GM12878 (cell line): ENCODE measurements around the gene TMEM238L. TPM values are rescaled to one million over a fixed set of nuclear protein-coding genes. Genes with fewer than 3 reads are reported as not detected.

Experiments
- ATAC-seq: fragments of 200-7000 bp; cut with Tn5 transposase; 3 replicates; pipeline ENCODE4 v1.9.1; 2020; ENCODE audit warnings: mild to moderate bottlenecking, moderate library complexity
- BruUV-seq: library from RNA; stranded (reverse); fragments of 400-500 nt; replicated peaks from 2 replicates; lab custom pipeline; 2021; lab: Mats Ljungman, UMichigan
- CTCF ChIA-PET: fragments of 300-600 bp; sonication (Branson Sonifier 250); formaldehyde crosslinking; extraction: SDS; loops from one replicate; lab custom pipeline; 2021; ENCODE audit warnings: inconsistent platforms; lab: Yijun Ruan, JAX
- POLR2A ChIA-PET: fragments of 350-600 bp; formaldehyde crosslinking; extraction: SDS; loops from one replicate; lab custom pipeline; 2021; ENCODE audit warnings: inconsistent platforms; lab: Charles Lee
- RAD21 ChIA-PET: fragments of 300-600 bp; sonication (Branson Sonifier 250); formaldehyde crosslinking; loops from one replicate; lab custom pipeline; 2023; ENCODE audit warnings: antibody characterized with exemption; ENCODE audit not compliant: unreplicated experiment; lab: Charles Lee
- SMC1A ChIA-PET: fragments of 300-600 bp; sonication (Branson Sonifier 250); formaldehyde crosslinking; loops from one replicate; lab custom pipeline; 2023; ENCODE audit not compliant: unreplicated experiment, uncharacterized antibody; lab: Charles Lee
- DNase-seq: peaks from one replicate; pipeline ENCODE4 v3.0.0-alpha.2; 2011; ENCODE audit warnings: low read depth, low spot score
- FAIRE-seq: peaks from 3 replicates; lab custom pipeline; 2011; peaks lifted over from hg19 to GRCh38; lab: Jason Lieb, UNC
- H2AFZ ChIP-seq: 2 replicates; pipeline ENCODE4 v1.6.0; 2011; ENCODE audit warnings: low read depth, low read length, control low read depth; ENCODE audit not compliant: control insufficient read depth
- H3K27ac ChIP-seq: 2 replicates; pipeline ENCODE4 v1.5.1; 2011; ENCODE audit warnings: control low read depth; ENCODE audit not compliant: control insufficient read depth, insufficient read depth
- H3K27me3 ChIP-seq, 2 experiments: replicated peaks in 1 of 2; 2 replicates each; pipeline versions ENCODE4 v1.6.0 to v1.6.1; 2011; ENCODE audit warnings: low read length in 1 of 2; ENCODE audit not compliant: control insufficient read depth in 2 of 2, insufficient read depth in 2 of 2
- H3K36me3 ChIP-seq, 2 experiments: 2 replicates each; pipeline ENCODE4 v1.5.1; 2011; ENCODE audit warnings: low read length in 1 of 2; ENCODE audit not compliant: control insufficient read depth in 2 of 2, insufficient read depth in 2 of 2
- H3K4me1 ChIP-seq: 2 replicates; pipeline ENCODE4 v1.6.1; 2011; ENCODE audit warnings: mild to moderate bottlenecking, low read length, moderate library complexity, mixed read lengths; ENCODE audit not compliant: control insufficient read depth, insufficient read depth
- H3K4me2 ChIP-seq: 2 replicates; pipeline ENCODE4 v1.6.0; 2011; ENCODE audit warnings: control low read depth; ENCODE audit not compliant: control insufficient read depth, insufficient read depth
- H3K4me3 ChIP-seq: fragments of 200-600 bp; sonication (generic); 2 replicates; pipeline ENCODE4 v1.5.1; 2016
- H3K79me2 ChIP-seq: 2 replicates; pipeline ENCODE4 v1.6.0; 2011; ENCODE audit warnings: low read length; ENCODE audit not compliant: control insufficient read depth, insufficient read depth
- H3K9ac ChIP-seq: 2 replicates; pipeline ENCODE4 v1.8.0; 2011; ENCODE audit warnings: low read length, control low read depth, mixed read lengths; ENCODE audit not compliant: control insufficient read depth, insufficient read depth
- H3K9me3 ChIP-seq: replicated peaks from 3 replicates; pipeline ENCODE4 v1.5.1; 2011; ENCODE audit warnings: mild to moderate bottlenecking, low read length; ENCODE audit not compliant: control insufficient read depth, insufficient read depth
- H4K20me1 ChIP-seq: 2 replicates; pipeline ENCODE4 v1.6.0; 2011; ENCODE audit not compliant: control insufficient read depth, insufficient read depth
- CEBPB ChIP-seq, 2 experiments: fragments of 150-350 bp in 1 of 2; IDR thresholded peaks; 2 replicates each; pipeline ENCODE4 v1.6.1; 2012 to 2014; ENCODE audit warnings: low read depth in 2 of 2, low read length in 2 of 2, borderline replicate concordance in 1 of 2, inconsistent platforms in 1 of 2
- GABPA ChIP-seq: IDR thresholded peaks from 2 replicates; pipeline ENCODE4 v1.6.1; 2014; ENCODE audit warnings: antibody characterized with exemption, low read depth, mild to moderate bottlenecking, inconsistent platforms
- HCFC1 ChIP-seq: fragments of 150-350 bp; IDR thresholded peaks from 2 replicates; pipeline ENCODE4 v1.6.1; 2014; ENCODE audit warnings: low read length
- IRF4 ChIP-seq: IDR thresholded peaks from 2 replicates; pipeline ENCODE4 v1.6.1; 2011; ENCODE audit warnings: low read depth, low read length
- KDM1A ChIP-seq: fragments of 200-600 bp; sonication (generic); IDR thresholded peaks from 2 replicates; pipeline ENCODE4 v1.6.1; 2016; ENCODE audit warnings: borderline replicate concordance
- NBN ChIP-seq: fragments of 450-650 bp; IDR thresholded peaks from 2 replicates; pipeline ENCODE4 v1.6.1; 2016
- NFYA ChIP-seq: IDR thresholded peaks from 2 replicates; pipeline ENCODE4 v1.6.1; 2011; ENCODE audit warnings: low read depth, mild to moderate bottlenecking, low read length, improper control_type of control experiment, borderline replicate concordance
- RELA ChIP-seq: fragments of 450-650 bp; IDR thresholded peaks from 2 replicates; pipeline ENCODE4 v1.8.0; 2014; ENCODE audit warnings: borderline replicate concordance; ENCODE audit not compliant: partially characterized antibody
- RUNX3 ChIP-seq: IDR thresholded peaks from 2 replicates; pipeline ENCODE4 v1.6.1; 2012; ENCODE audit warnings: low read length, inconsistent platforms
- SMAD5 ChIP-seq: IDR thresholded peaks from 2 replicates; pipeline ENCODE4 v1.6.1; 2016; ENCODE audit warnings: antibody characterized with exemption, low read depth
- STAT1 ChIP-seq: fragments of 450-650 bp; conservative IDR thresholded peaks from 2 replicates; pipeline ENCODE4 v1.6.1; 2014; ENCODE audit warnings: antibody characterized with exemption, mild to moderate bottlenecking
- ZNF274 ChIP-seq: IDR thresholded peaks from one replicate; pipeline ENCODE4 v1.8.0; 2011; ENCODE audit not compliant: insufficient read length, insufficient read depth
- WGBS: methylation state at CpG from one replicate; pipeline ENCODE4 v1.1.6; 2016; ENCODE audit warnings: low lambda C conversion rate; ENCODE audit not compliant: insufficient replicate concordance, insufficient coverage; ENCODE audit errors: missing lambda C conversion rate; 5-methylcytosine and 5-hydroxymethylcytosine counted together
- in situ Hi-C: fragments of 300-500 bp; cut with MboI; formaldehyde crosslinking; loops from 9 replicates; pipeline ENCODE4 v1.14.3; 2018; ENCODE audit warnings: mixed read lengths
- intact Hi-C: fragments of 100-400 bp; cut with micrococcal nuclease; formaldehyde crosslinking; loops from one replicate; pipeline ENCODE4 v1.14.2; 2022; ENCODE audit not compliant: unreplicated experiment
- polyA plus RNA-seq, 11 experiments: library from polyadenylated mRNA; depleted of rRNA in 4 of 11; unstranded in 6 of 11; stranded (reverse) in 5 of 11; fragments of >200 nt; fragmentation: Nextera tagmentation in 4 of 11; fragmentation: Illumina TruSeq in 1 of 11; extraction: Ambion mirVana in 4 of 11; extraction: Trizol in 1 of 11; gene quantifications; 1 replicate in 1 of 11; 2 replicates in 10 of 11; pipeline versions ENCODE4 v1.2.1 to v1.2.3, GENCODE V29; 2011 to 2016; ENCODE audit warnings: inconsistent platforms in 2 of 11, missing spikeins in 2 of 11, low read depth in 1 of 11
- total RNA-seq, 4 experiments: library from RNA; depleted of rRNA in 3 of 4; stranded (reverse); fragments of >200 nt in 3 of 4; fragmentation: Illumina TruSeq in 1 of 4; extraction: Trizol in 1 of 4; gene quantifications; 2 replicates each; pipeline versions ENCODE4 v1.2.1 to v1.2.3, GENCODE V29; 2013 to 2021
- TF ChIP-seq, protein P1 (sequence below): IDR thresholded peaks from 2 replicates; pipeline ENCODE4 v1.6.1; 2011; ENCODE audit warnings: mild to moderate bottlenecking, low read depth, low read length, moderate library complexity; ENCODE audit not compliant: insufficient replicate concordance
- TF ChIP-seq, protein P2 (sequence below): IDR thresholded peaks from 2 replicates; pipeline ENCODE4 v1.6.1; 2012; ENCODE audit warnings: low read depth, low read length, improper control_type of control experiment
- TF ChIP-seq, protein P3 (sequence below): fragments of 450-650 bp; formaldehyde crosslinking; IDR thresholded peaks from 2 replicates; pipeline ENCODE4 v1.4.0; 2020; ENCODE audit warnings: mild to moderate bottlenecking, moderate library complexity
- TF ChIP-seq, protein P4 (sequence below): fragments of 450-650 bp; IDR thresholded peaks from 2 replicates; pipeline ENCODE4 v1.6.1; 2017; ENCODE audit warnings: mild to moderate bottlenecking

The TMEM238L gene
- total and polyA plus RNA-seq, 10 of the 15 experiments (the other 5 are each of a cell fraction or from before 2014, with no cell fraction given) = not detected

DNA sequence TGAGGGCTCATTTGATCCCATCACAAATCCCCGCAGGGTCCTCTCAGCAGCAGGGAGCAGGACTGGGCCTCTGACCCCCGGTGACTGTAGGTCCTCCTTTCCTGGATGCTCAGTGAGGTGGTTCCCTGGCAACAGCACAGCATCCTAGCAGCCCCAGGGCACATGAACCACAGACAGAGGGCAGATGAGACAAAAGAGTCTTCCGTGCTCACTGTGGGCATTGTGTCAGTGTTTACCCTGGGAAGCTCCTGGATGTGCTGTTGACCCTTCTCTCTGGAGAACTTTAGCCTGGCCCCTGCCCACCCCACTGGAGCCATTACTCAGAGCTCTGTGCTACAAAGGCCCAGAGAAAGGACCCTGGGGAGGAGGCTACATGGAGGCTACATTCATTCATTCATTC, 52.3 kb downstream of the TMEM238L start:
- no peaks in the 10 kb centered on the region for H3K27me3 ChIP-seq
- H3K4me1 ChIP-seq = no peaks in the 10 kb centered on the region
- in situ Hi-C loops = no loop called here
- WGBS = 32% methylated on average over 3 of the region's 3 CpGs
- intact Hi-C loops = loop anchor here (5.0 kb wide), 1 partner anchor 96 kb away; no protein-coding TSS in a partner anchor
- H2AFZ ChIP-seq = no peak overlapping the region
- H3K4me2 ChIP-seq = no peak overlapping the region
- H3K27ac ChIP-seq = no peak overlapping the region
- H3K9me3 ChIP-seq = no peaks in the 10 kb centered on the region
- CTCF ChIA-PET = interaction anchor here (4.2 kb wide), 1 partner anchor 15 kb away, joined by 16 read pairs; no protein-coding TSS in a partner anchor
- no peak overlapping the region for H3K9ac ChIP-seq
- no peaks in the 10 kb centered on the region for H3K79me2 ChIP-seq
- RAD21 ChIA-PET = no interaction called here
- H4K20me1 ChIP-seq = no peaks in the 10 kb centered on the region
- FAIRE-seq (no peak), DNase-seq (no peak), ATAC-seq (no peak)
- no peak overlapping the region for H3K4me3 ChIP-seq
- BruUV-seq = no TSS peak
- H3K36me3 ChIP-seq = no peaks in the 10 kb centered on the region
- POLR2A ChIA-PET = no interaction called here
- SMC1A ChIA-PET = no interaction called here
- TF ChIP-seq, protein P1, sequence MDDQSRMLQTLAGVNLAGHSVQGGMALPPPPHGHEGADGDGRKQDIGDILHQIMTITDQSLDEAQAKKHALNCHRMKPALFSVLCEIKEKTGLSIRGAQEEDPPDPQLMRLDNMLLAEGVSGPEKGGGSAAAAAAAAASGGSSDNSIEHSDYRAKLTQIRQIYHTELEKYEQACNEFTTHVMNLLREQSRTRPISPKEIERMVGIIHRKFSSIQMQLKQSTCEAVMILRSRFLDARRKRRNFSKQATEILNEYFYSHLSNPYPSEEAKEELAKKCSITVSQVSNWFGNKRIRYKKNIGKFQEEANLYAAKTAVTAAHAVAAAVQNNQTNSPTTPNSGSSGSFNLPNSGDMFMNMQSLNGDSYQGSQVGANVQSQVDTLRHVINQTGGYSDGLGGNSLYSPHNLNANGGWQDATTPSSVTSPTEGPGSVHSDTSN = no peak
- no peak for TF ChIP-seq KDM1A
- no peak for TF ChIP-seq NBN
- TF ChIP-seq CEBPB (IDR thresholded peaks at IDR 0.05; ENCODE audit: borderline replicate concordance in 1 of 2, low read depth in 2 of 2, low read length in 2 of 2) = no peak
- TF ChIP-seq STAT1 = no peak
- no peak for TF ChIP-seq RELA
- no peak for TF ChIP-seq ZNF274
- no peak for TF ChIP-seq IRF4
- TF ChIP-seq GABPA = no peak
- TF ChIP-seq, protein P2, sequence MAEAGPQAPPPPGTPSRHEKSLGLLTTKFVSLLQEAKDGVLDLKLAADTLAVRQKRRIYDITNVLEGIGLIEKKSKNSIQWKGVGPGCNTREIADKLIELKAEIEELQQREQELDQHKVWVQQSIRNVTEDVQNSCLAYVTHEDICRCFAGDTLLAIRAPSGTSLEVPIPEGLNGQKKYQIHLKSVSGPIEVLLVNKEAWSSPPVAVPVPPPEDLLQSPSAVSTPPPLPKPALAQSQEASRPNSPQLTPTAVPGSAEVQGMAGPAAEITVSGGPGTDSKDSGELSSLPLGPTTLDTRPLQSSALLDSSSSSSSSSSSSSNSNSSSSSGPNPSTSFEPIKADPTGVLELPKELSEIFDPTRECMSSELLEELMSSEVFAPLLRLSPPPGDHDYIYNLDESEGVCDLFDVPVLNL = no peak
- TF ChIP-seq, protein P3, sequence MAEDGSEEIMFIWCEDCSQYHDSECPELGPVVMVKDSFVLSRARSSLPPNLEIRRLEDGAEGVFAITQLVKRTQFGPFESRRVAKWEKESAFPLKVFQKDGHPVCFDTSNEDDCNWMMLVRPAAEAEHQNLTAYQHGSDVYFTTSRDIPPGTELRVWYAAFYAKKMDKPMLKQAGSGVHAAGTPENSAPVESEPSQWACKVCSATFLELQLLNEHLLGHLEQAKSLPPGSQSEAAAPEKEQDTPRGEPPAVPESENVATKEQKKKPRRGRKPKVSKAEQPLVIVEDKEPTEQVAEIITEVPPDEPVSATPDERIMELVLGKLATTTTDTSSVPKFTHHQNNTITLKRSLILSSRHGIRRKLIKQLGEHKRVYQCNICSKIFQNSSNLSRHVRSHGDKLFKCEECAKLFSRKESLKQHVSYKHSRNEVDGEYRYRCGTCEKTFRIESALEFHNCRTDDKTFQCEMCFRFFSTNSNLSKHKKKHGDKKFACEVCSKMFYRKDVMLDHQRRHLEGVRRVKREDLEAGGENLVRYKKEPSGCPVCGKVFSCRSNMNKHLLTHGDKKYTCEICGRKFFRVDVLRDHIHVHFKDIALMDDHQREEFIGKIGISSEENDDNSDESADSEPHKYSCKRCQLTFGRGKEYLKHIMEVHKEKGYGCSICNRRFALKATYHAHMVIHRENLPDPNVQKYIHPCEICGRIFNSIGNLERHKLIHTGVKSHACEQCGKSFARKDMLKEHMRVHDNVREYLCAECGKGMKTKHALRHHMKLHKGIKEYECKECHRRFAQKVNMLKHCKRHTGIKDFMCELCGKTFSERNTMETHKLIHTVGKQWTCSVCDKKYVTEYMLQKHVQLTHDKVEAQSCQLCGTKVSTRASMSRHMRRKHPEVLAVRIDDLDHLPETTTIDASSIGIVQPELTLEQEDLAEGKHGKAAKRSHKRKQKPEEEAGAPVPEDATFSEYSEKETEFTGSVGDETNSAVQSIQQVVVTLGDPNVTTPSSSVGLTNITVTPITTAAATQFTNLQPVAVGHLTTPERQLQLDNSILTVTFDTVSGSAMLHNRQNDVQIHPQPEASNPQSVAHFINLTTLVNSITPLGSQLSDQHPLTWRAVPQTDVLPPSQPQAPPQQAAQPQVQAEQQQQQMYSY (CRISPR knock-in tag) = no peak
- no peak for TF ChIP-seq HCFC1
- TF ChIP-seq, protein P4, sequence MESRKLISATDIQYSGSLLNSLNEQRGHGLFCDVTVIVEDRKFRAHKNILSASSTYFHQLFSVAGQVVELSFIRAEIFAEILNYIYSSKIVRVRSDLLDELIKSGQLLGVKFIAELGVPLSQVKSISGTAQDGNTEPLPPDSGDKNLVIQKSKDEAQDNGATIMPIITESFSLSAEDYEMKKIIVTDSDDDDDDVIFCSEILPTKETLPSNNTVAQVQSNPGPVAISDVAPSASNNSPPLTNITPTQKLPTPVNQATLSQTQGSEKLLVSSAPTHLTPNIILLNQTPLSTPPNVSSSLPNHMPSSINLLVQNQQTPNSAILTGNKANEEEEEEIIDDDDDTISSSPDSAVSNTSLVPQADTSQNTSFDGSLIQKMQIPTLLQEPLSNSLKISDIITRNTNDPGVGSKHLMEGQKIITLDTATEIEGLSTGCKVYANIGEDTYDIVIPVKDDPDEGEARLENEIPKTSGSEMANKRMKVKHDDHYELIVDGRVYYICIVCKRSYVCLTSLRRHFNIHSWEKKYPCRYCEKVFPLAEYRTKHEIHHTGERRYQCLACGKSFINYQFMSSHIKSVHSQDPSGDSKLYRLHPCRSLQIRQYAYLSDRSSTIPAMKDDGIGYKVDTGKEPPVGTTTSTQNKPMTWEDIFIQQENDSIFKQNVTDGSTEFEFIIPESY = no peak
- no peak for TF ChIP-seq RUNX3
- no peak for TF ChIP-seq NFYA
- TF ChIP-seq SMAD5 = no peak
